Fibroblast of mammary gland (primary cell): ENCODE results near the gene ALKBH8.

Experiments
- DNase-seq: peaks from one replicate; pipeline ENCODE4 v3.0.0-alpha.2; 2010; ENCODE audit warnings: low read depth
- H3K4me3 ChIP-seq: 2 replicates; pipeline ENCODE4 v1.5.1; 2011; ENCODE audit warnings: low read depth, mild to moderate bottlenecking, low read length, moderate library complexity; ENCODE audit not compliant: control insufficient read depth
- TF ChIP-seq, protein P1 (sequence below): conservative IDR thresholded peaks from 2 replicates; pipeline ENCODE4 v1.5.1; 2011; ENCODE audit warnings: low read depth, low read length, inconsistent platforms; ENCODE audit not compliant: control insufficient read depth, insufficient read depth

The ALKBH8 gene

GRCh38 chr11:107563702-107564101 is 1.8 kb downstream of the ALKBH8 start:
- TF ChIP-seq, protein P1, sequence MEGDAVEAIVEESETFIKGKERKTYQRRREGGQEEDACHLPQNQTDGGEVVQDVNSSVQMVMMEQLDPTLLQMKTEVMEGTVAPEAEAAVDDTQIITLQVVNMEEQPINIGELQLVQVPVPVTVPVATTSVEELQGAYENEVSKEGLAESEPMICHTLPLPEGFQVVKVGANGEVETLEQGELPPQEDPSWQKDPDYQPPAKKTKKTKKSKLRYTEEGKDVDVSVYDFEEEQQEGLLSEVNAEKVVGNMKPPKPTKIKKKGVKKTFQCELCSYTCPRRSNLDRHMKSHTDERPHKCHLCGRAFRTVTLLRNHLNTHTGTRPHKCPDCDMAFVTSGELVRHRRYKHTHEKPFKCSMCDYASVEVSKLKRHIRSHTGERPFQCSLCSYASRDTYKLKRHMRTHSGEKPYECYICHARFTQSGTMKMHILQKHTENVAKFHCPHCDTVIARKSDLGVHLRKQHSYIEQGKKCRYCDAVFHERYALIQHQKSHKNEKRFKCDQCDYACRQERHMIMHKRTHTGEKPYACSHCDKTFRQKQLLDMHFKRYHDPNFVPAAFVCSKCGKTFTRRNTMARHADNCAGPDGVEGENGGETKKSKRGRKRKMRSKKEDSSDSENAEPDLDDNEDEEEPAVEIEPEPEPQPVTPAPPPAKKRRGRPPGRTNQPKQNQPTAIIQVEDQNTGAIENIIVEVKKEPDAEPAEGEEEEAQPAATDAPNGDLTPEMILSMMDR = peak; percentile 69
- peak; percentile 71 for DNase-seq
- no peak overlapping the region for H3K4me3 ChIP-seq

GRCh38 chr11:107562647-107563208 is 2.8 kb downstream of the ALKBH8 start:
- DNase-seq = peak; percentile 92
- TF ChIP-seq, protein P1 = no peak
- H3K4me3 ChIP-seq = no peak overlapping the region

DNA sequence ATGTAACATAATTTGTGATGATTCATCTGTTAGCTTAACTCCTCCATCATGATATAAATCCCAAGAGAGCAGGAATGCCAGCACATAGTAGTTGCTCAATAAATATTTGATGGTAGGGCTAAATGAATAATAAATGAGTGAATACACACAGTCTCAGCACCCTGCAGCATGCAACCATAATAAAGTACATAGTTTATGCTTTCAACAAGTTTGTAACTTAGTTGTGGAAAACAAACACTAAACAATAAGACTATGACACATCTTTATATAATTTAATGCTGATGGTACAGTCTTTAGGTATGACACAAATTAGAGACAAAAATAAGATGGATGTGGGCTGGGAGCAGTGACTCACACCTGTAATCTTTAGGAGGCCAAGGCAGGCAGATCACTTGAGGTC is 3.8 kb downstream of the ALKBH8 start:
- H3K4me3 ChIP-seq = no peak overlapping the region
- TF ChIP-seq, protein P1 = no peak
- peak; percentile 90 for DNase-seq

- TF ChIP-seq, protein P1 = no peak
- no peak for DNase-seq
- no peak overlapping the region for H3K4me3 ChIP-seq
These were observed 15.2 kb downstream of the ALKBH8 start for GRCh38 chr11:107550304-107550703.

DNA sequence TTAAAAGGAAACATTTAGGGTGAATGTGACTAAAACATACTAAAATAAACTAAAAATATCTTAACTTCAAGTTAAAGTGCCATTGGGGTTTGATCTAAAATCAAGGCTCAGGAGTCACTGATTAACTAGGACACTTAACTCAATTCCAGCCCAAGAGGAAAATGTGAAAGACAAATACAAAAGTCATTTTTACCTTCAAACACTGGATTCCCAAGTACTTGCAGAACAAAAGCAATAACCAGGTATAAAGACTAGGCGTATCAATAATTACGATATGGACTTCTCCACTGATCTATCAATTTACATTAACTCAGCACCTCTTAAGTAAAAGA is 15.6 kb downstream of the ALKBH8 start:
- no peak overlapping the region for H3K4me3 ChIP-seq

DNA sequence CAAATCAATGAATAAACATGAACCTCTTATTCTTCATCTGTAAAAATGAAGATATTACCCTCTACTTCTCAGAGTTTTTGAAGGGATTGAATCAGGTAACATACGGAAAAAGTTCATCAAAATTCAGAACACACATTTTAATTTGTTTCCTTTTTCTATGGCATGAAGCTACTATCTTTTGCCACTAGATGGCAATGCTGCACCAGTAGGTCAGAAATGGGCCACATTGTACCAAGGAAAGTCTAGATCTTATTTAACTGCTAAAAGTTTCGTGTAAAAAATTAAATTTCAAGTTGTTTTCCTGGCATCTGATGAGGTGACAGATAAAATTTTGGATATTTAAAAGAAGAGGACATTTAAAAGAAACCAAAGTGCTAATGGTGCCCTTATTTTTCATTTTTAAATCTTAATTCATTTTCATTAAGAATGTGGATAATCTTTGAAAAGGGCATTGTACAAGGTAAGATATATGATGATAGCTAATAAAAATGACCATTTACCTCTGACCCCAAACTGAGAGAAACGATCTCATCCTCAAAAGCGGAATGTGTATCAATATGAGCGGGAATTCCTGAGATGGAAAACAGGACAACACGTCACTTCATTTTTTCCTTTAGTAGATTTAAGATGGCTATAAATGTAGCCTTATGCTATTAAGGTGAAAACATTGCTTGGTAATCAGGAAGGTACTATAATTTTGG is 16.1 kb downstream of the ALKBH8 start:
- TF ChIP-seq, protein P1 = peak; percentile 91
- DNase-seq = peak; percentile 65
- no peak overlapping the region for H3K4me3 ChIP-seq

More for the DNA sequence above, 15.6 kb downstream of the ALKBH8 start:
- DNase-seq = no peak
- TF ChIP-seq, protein P1 = no peak
